DND-41 (cell line): ENCODE results near the gene TMEM116.

Experiments used
- ATAC-seq: fragments of 200-7000 bp; cut with Tn5 transposase; 3 replicates; pipeline ENCODE4 v1.9.1; 2021; ENCODE audit warnings: low read depth; ENCODE audit not compliant: insufficient read depth
- DNase-seq: peaks from one replicate; pipeline ENCODE4 v3.0.0-alpha.2; 2020
- H2AFZ ChIP-seq: 2 replicates; pipeline ENCODE4 v1.6.0; 2012; ENCODE audit warnings: low read depth, low read length
- H3K27ac ChIP-seq: 2 replicates; pipeline ENCODE4 v1.5.1; 2012; ENCODE audit warnings: low read length, inconsistent platforms
- H3K27me3 ChIP-seq: fragments of 200-600 bp; sonication (generic); 2 replicates; pipeline ENCODE4 v1.6.0; 2012; ENCODE audit warnings: low read length, mild to moderate bottlenecking, inconsistent platforms; ENCODE audit not compliant: insufficient read depth, poor library complexity
- H3K36me3 ChIP-seq: 2 replicates; pipeline ENCODE4 v1.5.1; 2012; ENCODE audit warnings: low read length, inconsistent platforms; ENCODE audit not compliant: insufficient read depth
- H3K4me1 ChIP-seq: 2 replicates; pipeline ENCODE4 v1.5.1; 2012; ENCODE audit warnings: mild to moderate bottlenecking, low read length; ENCODE audit not compliant: insufficient read depth
- H3K4me2 ChIP-seq: 2 replicates; pipeline ENCODE4 v1.6.0; 2012; ENCODE audit warnings: mild to moderate bottlenecking, moderate library complexity, low read length, inconsistent platforms; ENCODE audit not compliant: insufficient read depth
- H3K4me3 ChIP-seq, 2 experiments: fragments of 200-600 bp in 1 of 2; shearing (Covaris generic) in 1 of 2; 2 replicates each; pipeline ENCODE4 v1.5.1; 2012 to 2016; ENCODE audit warnings: inconsistent platforms in 2 of 2, low read length in 2 of 2, mild to moderate bottlenecking in 2 of 2, low read depth in 1 of 2, moderate library complexity in 1 of 2
- H3K79me2 ChIP-seq: 2 replicates; pipeline ENCODE4 v1.6.0; 2012; ENCODE audit warnings: low read length, inconsistent platforms; ENCODE audit not compliant: insufficient read depth
- H3K9ac ChIP-seq: 2 replicates; pipeline ENCODE4 v1.6.0; 2012; ENCODE audit warnings: low read depth, mild to moderate bottlenecking, inconsistent platforms, low read length, moderate library complexity
- H3K9me3 ChIP-seq: 2 replicates; pipeline ENCODE4 v1.5.1; 2012; ENCODE audit warnings: low read length, moderate library complexity, mild to moderate bottlenecking, inconsistent platforms; ENCODE audit not compliant: insufficient read depth, severe bottlenecking
- H4K20me1 ChIP-seq: 2 replicates; pipeline ENCODE4 v1.6.0; 2012; ENCODE audit warnings: low read length; ENCODE audit not compliant: insufficient read depth
- CTCF ChIP-seq: IDR thresholded peaks from 2 replicates; pipeline ENCODE4 v1.5.1; 2012; ENCODE audit warnings: borderline replicate concordance, low read length, moderate library complexity, mild to moderate bottlenecking; ENCODE audit not compliant: poor library complexity, severe bottlenecking; ENCODE audit errors: extremely low read depth
- EZH2 ChIP-seq: IDR thresholded peaks from 3 replicates; pipeline ENCODE4 v1.6.1; 2012; ENCODE audit warnings: borderline replicate concordance, low read depth, mild to moderate bottlenecking, moderate library complexity, low read length, inconsistent platforms; ENCODE audit not compliant: severe bottlenecking

Gene TMEM116

GRCh38 chr12:111993292-111994150 is 19.4 kb downstream of the TMEM116 start:
- Histone ChIP-seq H3K27me3 (no peaks in the 10 kb centered on the region), H4K20me1 (no peaks in the 10 kb centered on the region), H3K79me2 (no peaks in the 10 kb centered on the region), H3K4me1 (peaks cover 47% of the 10 kb centered on the region), H2AFZ (peak overlapping the region; percentile 76), H3K4me3 (peak overlapping the region; percentile 11 to 55; a peak in 3 of 4 replicates), H3K9me3 (no peaks in the 10 kb centered on the region), H3K27ac (peak overlapping the region; percentile 85), H3K36me3 (no peaks in the 10 kb centered on the region), H3K9ac (peak overlapping the region; percentile 50), H3K4me2 (peak overlapping the region; percentile 73)
- ATAC-seq (peak; percentile 85), DNase-seq (peak; percentile 55)
- TF ChIP-seq CTCF, result no peak
- TF ChIP-seq EZH2, result no peak

- no peak overlapping the region for H3K4me2 ChIP-seq
Observed at GRCh38 chr12:111992464-111992863, 20.5 kb downstream of the TMEM116 start.

GRCh38 chr12:111991946-111992345 is 21.0 kb downstream of the TMEM116 start:
- Histone ChIP-seq H3K4me2 (no peak overlapping the region), H3K36me3 (no peaks in the 10 kb centered on the region), H3K27me3 (no peaks in the 10 kb centered on the region), H3K79me2 (no peaks in the 10 kb centered on the region), H2AFZ (no peak overlapping the region), H3K9me3 (no peaks in the 10 kb centered on the region), H3K4me3 (no peak overlapping the region), H3K9ac (no peak overlapping the region), H3K27ac (no peak overlapping the region), H4K20me1 (no peaks in the 10 kb centered on the region), H3K4me1 (peaks cover 43% of the 10 kb centered on the region)
- no peak for TF ChIP-seq EZH2
- TF ChIP-seq CTCF, result no peak
- no peak for ATAC-seq
- no peak for DNase-seq

More at GRCh38 chr12:111992464-111992863, 20.5 kb downstream of the TMEM116 start:
- Histone ChIP-seq H3K79me2 (no peaks in the 10 kb centered on the region), H3K27me3 (no peaks in the 10 kb centered on the region), H3K27ac (no peak overlapping the region), H3K36me3 (no peaks in the 10 kb centered on the region), H3K4me3 (no peak overlapping the region), H2AFZ (no peak overlapping the region), H3K4me1 (peaks cover 47% of the 10 kb centered on the region), H3K9ac (no peak overlapping the region), H3K9me3 (no peaks in the 10 kb centered on the region), H4K20me1 (no peaks in the 10 kb centered on the region)
- DNase-seq (no peak), ATAC-seq (no peak)
- TF ChIP-seq EZH2, result no peak

GRCh38 chr12:111991535-111991934 is 21.4 kb downstream of the TMEM116 start:
- H3K36me3 ChIP-seq, result no peaks in the 10 kb centered on the region
- ATAC-seq, result no peak
- H3K79me2 ChIP-seq, result no peaks in the 10 kb centered on the region
- H3K9me3 ChIP-seq, result no peaks in the 10 kb centered on the region
- no peak overlapping the region for H3K27ac ChIP-seq
- no peak for DNase-seq
- no peaks in the 10 kb centered on the region for H3K27me3 ChIP-seq
- no peak for TF ChIP-seq CTCF
- no peak for TF ChIP-seq EZH2
- no peaks in the 10 kb centered on the region for H4K20me1 ChIP-seq
- H2AFZ ChIP-seq, result no peak overlapping the region
- H3K4me2 ChIP-seq, result no peak overlapping the region
- H3K4me1 ChIP-seq, result peaks cover 43% of the 10 kb centered on the region
- H3K4me3 ChIP-seq, result no peak overlapping the region
- H3K9ac ChIP-seq, result no peak overlapping the region
